TTC549 (cell line): ENCODE measurements around the gene TIFAB.

ENCODE experiments used
- FAIRE-seq: peaks from 2 replicates; lab custom pipeline; 2012; peaks lifted over from hg19 to GRCh38; lab: Jason Lieb, UNC

TIFAB gene

DNA sequence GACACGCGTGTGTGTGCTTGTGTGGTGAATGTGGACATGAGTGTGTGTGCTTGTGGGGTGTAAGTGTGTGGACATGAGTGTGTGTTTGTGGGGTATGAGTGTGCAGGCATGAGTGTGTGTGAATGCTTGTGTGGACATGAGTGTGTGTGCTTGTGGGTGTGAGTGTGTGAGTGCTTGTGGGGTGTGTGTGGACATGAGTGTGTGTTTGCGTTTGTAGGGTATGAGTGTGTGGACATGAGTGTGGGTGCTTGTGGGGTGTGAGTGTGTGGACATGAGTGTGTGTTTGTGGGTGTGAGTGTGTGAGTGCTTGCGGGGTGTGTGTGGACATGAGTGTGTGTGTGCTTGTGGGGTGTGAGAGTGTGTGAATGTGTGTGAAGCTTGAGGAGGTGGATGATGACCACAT is 29.8 kb upstream of the TIFAB start:
- no peak for FAIRE-seq

DNA sequence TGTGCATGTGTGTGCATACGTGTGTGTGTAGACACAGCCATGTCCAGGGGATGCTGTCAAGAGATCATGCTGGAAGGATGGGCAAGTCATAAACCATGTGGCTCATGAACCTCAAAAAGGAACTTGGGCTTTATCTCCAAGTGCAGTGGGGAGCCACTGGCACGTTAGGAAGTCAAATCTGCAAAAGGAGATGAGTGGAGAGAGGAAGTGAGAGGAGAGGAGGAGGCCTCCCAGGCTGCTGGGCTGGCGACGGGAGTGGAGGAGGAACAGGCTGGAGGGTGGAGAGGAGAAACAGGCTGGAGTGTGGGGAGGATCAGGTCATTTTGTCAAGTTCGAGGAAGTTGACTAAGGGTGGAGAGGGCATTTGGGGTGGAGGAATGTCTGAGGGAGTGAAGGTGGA is 29.2 kb upstream of the TIFAB start:
- FAIRE-seq = no peak

DNA sequence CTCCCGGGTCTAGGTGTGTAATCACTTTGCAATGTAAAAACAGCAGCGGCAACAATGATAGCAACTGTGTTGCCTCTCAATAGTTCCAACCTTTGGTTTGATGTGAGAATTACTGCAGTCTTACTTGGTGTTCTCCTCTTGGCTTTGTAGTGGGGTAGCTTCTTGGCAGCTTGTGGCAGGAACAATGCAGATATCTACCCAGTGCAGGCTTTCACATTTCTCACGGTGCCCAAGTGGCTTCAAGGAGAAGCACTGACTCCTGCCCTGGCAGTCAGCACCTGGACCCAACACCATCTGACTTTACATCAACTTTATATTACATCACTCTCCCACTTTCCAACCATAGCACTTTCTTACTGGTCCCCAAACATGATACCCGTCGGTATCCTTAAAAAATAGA is 28.4 kb upstream of the TIFAB start:
- no peak for FAIRE-seq

DNA sequence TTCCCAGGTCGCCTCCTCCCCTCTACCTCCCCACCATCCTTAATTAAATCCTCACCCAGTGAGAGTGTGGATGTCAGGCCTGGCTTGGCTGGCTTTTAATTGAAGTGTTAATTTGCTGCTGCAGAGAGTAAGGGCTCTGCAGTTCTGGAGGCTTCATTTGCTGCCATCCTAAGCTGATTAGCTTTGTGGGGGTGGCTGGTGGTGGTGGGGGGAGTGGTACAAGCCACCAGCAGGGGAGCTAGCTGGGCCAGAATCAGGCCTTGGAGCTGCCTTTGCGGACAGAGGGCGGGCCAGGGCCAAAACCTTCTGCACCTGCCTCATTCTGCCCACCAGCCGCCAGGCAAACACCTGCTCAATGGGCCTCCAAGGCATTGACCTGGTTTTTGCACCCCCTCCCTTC is 26.8 kb upstream of the TIFAB start:
- no peak for FAIRE-seq

DNA sequence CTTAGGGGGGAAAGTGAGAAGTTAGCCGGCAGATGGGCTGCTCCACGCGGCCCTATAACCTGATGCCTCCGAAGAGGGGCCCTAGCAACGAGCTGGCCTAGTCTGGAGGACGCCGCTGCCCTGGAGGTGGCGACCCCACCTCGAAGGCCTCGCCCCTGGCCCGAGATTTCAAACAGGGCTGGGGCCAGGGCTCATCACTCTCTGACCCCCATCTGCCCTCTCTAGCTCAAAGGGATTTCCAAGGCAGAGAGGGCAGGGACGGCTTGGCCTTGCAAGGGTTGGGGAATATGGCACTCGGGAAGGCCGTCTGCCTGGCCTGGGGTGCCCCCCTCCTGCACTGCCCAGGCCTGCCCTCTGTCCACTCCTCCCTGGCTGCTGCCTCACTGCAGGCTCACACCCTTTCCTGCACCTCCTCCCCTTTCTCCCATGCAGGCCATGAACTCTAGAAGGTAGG is 25.5 kb upstream of the TIFAB start:
- FAIRE-seq = no peak

DNA sequence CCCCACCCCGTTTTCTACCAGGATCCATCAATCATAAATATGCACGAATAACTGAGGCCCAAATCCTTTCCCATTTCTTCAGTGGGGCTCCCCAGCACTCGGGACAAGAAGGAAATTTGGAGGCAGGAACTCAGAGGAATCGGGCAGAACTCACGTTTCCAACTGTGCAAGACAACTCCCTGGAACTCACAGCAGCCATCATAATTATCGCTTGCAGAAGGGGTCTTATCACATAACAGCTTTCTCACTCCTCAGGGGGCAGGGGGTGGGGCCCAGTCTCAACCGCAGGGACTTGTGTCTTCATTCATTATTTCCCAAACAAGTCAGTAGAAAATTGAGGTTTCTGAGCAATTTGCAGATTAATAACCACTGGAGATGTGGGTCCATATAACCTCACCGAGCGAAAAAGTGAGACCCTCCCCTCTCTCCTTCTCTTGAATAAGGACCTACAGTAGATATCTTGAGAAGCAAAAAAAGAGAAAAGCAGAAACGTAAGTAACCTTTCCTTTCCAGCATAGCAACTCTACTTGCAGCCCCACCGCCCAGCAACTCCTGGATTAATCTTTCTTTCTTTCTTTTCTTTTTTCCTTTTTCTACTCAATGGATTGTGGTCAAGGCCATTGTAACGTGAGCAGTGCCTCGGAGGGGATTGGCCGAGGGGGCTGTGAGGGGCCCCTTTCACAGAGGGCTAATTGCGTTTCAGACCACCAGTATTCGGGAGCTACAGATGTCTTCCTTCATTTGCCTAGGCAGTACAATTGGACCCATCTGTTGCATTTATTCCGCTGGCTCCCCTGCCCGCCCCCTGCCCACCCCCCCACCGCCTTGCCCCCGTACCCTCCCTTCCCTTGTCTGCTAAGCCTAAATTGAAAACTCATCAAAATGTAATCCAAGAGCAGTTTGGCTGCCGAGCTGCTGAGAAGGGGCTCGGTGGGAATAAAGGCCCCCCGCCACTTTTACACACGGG is 24.7 kb upstream of the TIFAB start:
- FAIRE-seq = no peak

DNA sequence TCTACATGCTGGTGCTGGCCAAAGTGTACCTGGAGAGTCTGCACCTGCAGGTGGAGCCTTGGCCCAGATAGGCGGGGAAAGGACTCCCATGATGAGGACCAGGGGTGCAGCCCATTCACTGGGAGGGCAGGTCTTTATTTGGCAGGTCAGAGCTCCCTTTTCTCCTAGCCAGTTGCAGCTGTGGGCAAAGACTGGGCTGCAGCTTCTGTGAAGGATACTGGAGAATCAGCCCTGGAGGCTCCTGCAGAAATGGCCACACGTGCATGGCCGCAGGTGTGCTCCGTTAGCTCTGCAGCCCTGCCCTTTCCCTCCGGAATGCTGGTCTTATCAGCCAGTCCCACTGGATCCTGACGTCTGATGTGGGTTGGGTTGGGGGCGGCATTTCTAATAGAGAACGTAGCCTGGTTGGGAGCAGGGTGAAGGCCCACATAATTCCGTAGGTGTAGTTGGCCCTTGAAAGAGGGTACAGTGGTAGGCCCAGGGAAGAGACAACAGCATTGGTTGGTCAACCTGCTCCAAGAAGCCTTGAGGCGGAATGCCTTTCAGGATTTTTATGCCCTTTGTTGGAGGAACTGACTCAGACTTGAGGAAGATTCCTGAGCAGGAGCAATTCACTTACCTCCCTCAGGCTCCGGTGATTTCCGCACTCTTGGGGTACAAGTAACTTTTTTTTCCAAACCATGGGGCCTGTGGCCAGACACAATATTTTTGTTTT is 22.0 kb upstream of the TIFAB start:
- FAIRE-seq = no peak

DNA sequence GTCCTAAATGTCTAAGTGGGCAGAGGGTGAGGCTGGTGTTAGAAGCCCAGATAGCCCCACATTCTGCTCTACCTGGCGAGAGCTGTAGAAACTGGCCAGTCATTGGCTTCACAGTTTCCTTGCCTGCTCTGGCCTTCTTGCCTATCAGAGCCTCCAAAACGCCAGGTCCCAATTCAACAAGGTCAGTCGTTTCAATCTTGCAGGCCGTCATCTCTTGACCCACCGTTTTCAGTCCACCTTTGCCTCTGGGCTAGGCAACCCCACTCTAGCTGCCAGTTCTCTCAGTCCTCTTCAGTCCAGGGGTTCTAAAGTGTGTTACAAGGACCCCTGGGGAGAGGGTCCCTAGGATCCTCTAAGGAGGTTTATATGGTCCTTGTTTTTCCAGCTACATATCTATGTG is 20.0 kb upstream of the TIFAB start:
- FAIRE-seq = no peak

DNA sequence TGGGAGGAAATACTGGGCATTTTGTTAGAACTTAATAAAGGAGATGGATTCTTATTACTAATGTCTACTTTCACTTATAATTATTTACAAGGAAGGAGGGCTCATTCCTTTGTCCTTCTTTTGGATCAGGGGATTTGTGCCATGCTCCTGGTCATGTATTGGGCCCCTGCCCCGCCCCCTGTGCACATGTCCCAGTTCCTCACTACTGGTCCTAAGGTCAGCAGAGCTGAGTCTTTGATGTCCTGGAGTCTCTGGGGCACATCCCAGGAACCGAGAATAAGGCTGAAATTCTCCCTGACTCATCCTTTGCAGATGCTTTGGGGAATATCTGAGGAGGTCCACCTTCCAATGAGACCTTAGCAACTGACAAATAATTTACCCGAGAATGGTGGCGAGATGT is 19.6 kb upstream of the TIFAB start:
- FAIRE-seq = no peak

DNA sequence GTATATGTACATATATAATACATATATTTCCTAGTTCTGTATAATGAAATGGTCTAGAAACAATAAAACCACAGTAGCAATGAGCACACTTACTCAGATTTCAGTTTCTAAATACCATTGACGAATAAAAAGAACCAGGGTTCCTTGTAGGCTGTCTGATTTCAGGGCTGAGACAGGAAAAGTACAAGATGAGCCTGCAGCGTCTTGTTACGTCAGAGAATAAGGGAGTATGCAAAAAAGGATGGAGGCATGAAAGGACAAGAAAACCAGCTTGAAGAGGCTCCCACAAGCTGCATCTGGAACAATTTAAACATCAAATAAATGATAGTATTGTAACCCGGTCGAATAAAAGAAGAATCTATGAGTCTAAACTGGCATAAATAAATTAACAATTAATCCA is 17.8 kb upstream of the TIFAB start:
- no peak for FAIRE-seq

DNA sequence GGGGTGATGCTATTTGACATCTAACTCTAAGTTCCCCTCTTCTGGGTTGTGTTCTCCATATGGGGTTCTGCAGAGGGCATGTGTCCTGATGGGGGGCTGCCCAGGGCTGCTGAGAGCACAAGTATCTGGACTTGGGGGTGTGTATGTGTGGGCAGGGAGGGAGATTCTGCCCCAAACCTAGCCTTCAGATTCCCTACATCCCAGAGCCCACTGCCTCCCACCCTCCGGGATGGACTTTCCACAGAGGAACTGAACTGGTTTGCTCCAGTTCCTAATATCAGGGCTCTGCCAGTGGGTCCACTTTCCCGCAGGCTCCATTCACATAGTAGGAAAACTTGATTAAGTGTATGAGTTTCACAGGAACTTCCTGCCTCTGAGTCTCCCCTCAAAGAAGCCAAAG is 16.4 kb upstream of the TIFAB start:
- FAIRE-seq = no peak

DNA sequence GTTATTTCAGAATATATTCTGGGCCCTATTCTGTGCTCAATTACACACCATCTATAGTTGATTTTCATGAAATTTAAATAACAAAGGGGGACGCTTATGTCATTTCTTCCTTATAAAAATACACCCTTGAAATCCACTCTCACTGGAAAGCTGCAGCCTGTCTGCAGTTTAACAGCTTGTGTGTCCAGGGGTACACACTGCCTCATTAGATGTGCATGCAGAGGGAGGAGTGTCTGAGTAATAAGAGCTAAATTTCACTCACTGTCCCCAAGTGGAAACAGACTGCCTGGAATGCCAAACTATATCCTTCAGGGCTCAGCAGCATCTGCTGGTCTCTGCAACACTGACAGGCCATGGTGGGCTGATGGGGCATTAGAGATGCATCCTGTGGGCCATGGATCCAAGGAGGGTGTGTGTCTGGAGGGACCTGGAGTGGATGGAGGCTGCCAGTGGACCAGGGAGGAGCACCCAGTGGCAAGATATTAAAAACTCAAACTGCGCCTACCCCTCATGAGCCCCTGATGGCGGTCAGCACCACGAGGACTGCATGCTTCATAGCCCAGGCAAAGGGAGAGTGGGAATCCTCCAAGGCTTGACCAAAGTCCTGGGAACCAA is 15.8 kb upstream of the TIFAB start:
- no peak for FAIRE-seq

DNA sequence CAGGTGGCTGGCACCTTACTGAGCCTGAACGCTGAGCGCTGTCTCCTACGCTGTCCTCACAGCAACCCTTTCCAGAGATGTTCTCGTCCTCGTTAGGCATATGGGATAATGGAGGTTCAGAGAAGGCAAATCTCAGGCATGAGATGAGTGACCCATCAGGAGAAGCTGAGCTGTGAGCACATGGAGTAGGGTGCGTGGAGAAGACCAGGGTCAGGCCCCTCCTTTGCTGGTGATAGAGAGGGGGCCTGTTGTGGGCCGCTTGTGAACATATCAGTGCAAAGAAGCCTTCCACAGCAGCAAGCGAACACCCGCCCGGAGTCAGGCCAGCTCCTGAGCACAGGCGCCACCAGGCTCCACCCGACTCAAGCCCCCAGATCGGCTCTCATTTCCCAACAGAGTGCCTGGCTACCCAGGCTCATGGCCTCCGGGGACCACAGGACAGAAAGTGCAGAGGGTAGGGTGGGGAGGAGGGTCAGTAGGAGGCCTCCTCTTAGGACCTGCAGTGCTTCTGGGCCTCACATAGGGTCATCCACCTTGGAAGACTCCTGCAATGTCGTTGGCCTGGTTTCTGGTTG is 15.0 kb upstream of the TIFAB start:
- FAIRE-seq = no peak

DNA sequence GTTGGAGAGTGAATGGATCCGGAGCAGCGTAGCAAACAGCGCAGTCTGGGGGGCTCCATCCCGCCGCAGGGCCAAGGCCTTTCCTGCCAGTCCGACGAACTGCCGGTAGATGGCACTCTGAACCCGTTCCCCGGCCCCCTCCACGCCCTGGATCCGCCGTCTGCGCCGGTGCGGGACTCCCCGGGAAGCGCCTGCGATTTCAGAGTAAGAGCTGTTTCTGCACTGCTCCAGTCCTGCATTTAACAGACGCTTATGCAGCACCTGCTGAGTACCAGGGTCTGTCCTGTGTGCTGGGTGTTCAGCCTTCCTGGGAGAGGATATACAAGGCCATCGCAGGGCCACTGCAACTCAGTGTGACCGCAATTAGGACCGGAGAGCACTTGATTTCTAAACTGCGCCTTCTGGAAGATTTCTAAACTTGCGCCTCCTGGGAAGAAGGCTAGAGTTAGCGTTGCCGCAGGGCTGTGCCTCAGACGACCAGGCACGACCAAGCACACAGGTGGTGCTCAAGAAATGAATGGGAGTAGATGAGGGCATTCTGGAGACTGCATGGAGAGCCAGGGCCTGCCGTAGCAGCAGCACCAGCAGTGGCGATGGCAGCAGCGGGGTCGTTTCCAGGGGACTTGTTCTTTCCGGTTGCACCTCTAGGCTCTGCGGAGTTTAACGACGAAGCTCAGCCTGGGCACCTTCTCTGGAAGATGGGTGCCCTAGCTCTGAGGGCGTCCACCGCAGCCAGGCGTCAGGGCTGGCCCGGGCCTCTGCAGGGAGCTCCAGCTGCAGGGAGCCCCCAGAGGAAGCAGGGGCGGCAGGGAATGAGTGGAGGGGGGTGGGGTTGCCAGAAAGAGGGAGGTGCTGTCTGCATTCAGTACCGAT is 14.3 kb upstream of the TIFAB start:
- FAIRE-seq = no peak

DNA sequence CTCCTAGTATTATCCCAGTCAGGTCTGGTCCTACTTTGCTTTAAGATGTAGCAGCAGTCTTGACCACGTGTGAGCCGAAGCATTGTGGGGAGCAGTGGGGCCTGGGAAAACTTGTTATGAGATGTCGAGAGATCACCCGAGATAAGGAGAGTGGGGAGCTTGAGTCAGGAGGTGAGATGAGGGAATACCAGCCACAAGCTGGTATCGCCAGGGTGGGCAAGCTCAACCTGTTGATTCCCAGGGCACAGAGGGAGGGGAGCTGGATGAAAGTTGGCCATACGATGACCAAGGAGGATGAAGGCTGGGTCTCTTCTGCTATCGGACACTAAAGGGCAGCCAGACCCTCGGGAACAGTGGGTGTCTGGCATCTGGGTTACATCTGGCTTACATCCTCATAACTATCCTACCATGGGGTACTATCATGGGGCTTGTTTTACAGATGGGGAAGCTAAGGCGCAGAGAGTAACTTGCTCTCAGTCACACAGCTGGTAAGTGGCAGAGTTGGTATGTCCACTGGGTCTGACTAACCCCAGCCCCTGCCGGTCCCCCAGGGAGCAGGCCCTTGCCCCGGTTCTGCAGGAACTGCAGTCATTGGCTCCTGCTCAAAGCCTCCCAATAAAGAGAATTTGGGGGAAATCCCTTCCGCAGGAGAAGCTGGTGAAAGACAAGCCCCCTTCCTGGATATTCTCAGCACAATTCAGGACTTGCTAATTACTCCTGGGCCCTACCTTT is 13.4 kb upstream of the TIFAB start:
- FAIRE-seq = no peak

DNA sequence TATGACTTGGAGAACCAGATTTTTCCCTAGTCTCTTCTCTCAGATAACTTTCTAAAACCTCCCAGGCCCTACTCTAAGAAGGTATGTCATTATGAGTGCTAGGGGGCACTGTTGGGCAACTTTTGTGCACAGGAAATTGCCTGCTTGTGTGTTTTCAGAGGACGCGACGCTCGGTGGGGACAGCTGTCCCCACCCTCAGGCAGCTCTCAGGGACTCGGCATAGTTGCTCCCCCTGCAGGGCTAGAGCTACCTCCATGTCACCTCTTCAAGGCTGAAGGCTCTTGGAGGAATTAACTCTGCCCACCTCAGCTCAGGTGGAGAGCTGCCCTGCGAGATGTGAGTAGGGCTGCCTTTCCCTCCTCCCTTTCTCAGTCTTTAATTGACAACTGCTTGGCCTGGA is 10.2 kb upstream of the TIFAB start:
- peak; percentile 13 for FAIRE-seq

DNA sequence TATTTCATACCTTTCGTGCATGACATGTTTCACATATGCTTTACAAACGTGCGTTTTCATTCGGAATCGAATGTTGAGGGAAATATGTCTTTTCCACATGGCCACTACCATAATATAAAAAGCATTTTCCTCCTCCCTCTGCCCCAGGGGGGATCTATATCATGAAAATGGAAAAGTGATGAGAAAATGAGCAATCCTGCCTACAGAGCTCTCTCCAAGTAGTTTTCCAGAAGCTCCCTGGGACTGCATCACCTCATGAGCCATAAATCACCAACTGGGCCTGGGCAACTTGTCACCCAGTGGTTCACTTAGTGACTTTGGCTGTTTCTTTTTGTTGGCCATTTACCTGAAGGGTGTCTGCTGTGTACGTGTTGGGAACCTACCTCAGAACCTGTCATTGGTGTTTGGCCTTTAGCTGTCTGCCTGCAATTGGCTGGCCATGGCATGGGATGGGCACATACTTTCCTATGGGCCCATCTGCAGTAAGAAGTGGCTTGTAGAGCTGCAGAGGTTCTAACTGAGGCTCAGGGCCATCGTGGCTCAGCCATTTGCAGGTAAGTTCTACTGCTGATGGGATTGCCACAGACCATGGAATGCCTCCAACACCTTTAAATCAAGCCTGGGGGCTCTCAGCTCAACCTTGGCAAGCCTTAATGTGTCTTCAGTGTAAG is 9.5 kb upstream of the TIFAB start:
- no peak for FAIRE-seq

DNA sequence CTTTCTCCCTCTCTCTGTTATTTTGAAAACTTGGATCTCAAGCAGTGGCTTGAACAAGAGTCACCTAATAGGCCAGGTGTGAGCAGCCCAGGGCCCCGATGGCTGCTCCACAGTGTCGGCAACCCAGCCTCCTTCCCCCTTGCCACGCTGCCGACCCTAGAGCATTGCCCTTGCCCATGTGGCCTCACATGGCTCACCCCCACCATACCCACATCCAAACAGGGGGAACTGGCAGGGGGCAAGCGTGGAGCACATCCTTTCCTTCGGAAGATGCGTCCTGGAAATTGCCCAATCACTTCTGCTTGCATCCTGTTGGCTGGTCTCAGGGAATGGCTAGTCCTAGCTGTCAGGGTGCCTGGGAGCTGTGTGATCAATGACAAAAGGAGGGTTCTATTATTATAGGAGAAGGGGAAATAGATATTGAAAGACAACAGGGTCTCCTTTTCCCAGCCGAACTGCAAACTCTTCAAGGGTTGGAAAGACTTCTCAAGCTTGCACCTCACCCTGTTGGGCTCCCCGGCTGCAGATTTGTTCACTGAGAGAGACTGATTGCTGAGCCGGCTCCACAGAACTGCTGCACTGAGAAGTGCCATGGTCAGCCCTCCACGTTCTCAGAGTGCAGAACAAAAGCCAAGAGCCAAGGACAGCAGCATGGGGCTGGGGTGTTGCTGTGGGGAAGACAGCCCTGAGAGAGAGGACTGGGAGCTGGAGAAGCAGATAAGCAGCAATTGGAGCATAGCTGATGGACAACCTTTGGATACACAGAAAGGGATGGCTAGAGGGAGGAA is 8.3 kb upstream of the TIFAB start:
- no peak for FAIRE-seq

DNA sequence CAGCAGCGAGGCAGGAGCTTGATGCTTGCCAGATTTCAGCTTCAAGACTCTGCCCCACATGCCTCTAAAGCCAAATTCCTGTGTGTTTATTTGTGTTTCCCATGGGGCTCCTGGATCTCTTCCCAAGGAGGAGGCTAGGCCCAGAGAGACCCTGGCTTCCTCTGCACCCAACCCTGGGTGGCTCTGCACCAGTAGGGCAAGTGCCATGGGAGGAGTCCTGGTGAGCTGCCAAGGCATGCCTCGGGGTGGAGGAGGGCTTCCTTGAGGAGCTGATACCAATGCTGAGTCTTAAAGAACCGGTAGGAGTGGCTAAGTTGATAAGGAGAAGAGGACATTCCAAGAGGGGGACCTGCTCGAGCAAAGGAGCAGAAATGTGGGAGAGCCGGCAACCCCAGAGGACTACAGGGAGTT is 6.8 kb upstream of the TIFAB start:
- FAIRE-seq = no peak

DNA sequence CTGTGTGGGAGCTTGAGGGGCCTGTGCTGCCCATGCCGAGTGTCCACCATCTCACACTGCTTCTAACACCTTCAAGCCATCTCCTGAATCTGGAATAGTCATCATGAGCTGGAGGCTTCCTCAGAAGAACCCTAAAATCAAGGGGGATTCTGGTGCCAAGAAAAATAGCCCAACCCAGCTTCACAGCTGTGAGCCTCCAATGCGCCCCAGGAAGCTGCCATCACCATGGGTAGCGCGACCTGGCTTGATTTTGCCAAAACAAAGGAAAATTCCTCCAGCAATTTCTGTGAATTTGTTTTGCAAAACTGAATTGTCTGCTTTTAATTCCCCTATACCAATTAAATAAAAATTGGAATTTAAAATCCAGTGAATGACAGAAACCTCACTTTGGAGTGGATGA is 6.2 kb upstream of the TIFAB start:
- FAIRE-seq = no peak
